DMS79 treated with DMSO at 0.1 percent for 48 hours (cell line): Measurements from ENCODE around the gene ATP2B1.
A peak's percentile ranks its signal among the peaks of the same experiment; 100 is the strongest.
"Not testable (repeated sequence)": the region's sequence is repeated elsewhere in the genome, so short reads cannot be mapped to it uniquely, and the experiment has no call there.

Experiments used
- DNase-seq: peaks from one replicate; lab custom pipeline; 2025; lab: John Stamatoyannopoulos, UW

ATP2B1 gene

GRCh38 chr12:89708565-89709156 lies at the start of gene ATP2B1:
ATP2B1 (minus strand) TSS chr12:89708838; CDS start chr12:89655886, 52,952 bp downstream.
- peak; percentile 63 for DNase-seq

GRCh38 chr12:89757987-89758386 lies 49.3 kb upstream of the ATP2B1 start:
- not testable (repeated sequence) for DNase-seq

- DNase-seq: no peak
Measured at GRCh38 chr12:89756585-89757398, 48.2 kb upstream of the ATP2B1 start.

GRCh38 chr12:89756194-89756584 lies 47.6 kb upstream of the ATP2B1 start:
- no peak for DNase-seq

GRCh38 chr12:89753997-89754396 lies 45.4 kb upstream of the ATP2B1 start:
- no peak for DNase-seq

GRCh38 chr12:89752341-89752740 lies 43.7 kb upstream of the ATP2B1 start:
- no peak for DNase-seq

GRCh38 chr12:89750389-89751351 lies 42.0 kb upstream of the ATP2B1 start:
- DNase-seq: no peak

GRCh38 chr12:89748791-89749190 lies 40.2 kb upstream of the ATP2B1 start:
- no peak for DNase-seq

GRCh38 chr12:89745286-89745685 lies 36.6 kb upstream of the ATP2B1 start:
- no peak for DNase-seq

- DNase-seq: no peak
Measured at GRCh38 chr12:89742337-89743022, 33.8 kb upstream of the ATP2B1 start.

- DNase-seq: no peak
Measured at GRCh38 chr12:89740943-89741342, 32.3 kb upstream of the ATP2B1 start.

GRCh38 chr12:89736995-89737394 lies 28.4 kb upstream of the ATP2B1 start:
- no peak for DNase-seq

- DNase-seq: no peak
Measured at GRCh38 chr12:89733579-89734201, 25.1 kb upstream of the ATP2B1 start.

- no peak for DNase-seq
Measured at GRCh38 chr12:89732522-89732921, 23.9 kb upstream of the ATP2B1 start.

- DNase-seq: no peak
Measured at GRCh38 chr12:89731614-89732013, 23.0 kb upstream of the ATP2B1 start.

- no peak for DNase-seq
Measured at GRCh38 chr12:89731089-89731488, 22.5 kb upstream of the ATP2B1 start.

GRCh38 chr12:89729946-89730459 lies 21.4 kb upstream of the ATP2B1 start:
- no peak for DNase-seq

- no peak for DNase-seq
Measured at GRCh38 chr12:89723276-89723675, 14.6 kb upstream of the ATP2B1 start.

- DNase-seq: no peak
Measured at GRCh38 chr12:89721291-89721987, 12.8 kb upstream of the ATP2B1 start.

GRCh38 chr12:89717759-89718523 lies 9.3 kb upstream of the ATP2B1 start:
- no peak for DNase-seq
